Activated CD4-positive, alpha-beta T cell treated with anti-CD3 and anti-CD28 coated beads for 24 hours (primary cell): ENCODE results near the gene OR10P1.
"Not testable (repeated sequence)": the region's sequence is repeated elsewhere in the genome, so short reads cannot be mapped to it uniquely, and the experiment has no call there.

ENCODE experiments used
- DNase-seq, 2 donors: peaks; one replicate each; pipeline ENCODE4 v3.0.0-alpha.2; 2020; ENCODE audit warnings: low read depth in 2 of 2

The OR10P1 gene

GRCh38 chr12:55636853-55637252 lies at the start of gene OR10P1:
Gene OR10P1 (plus strand): TSS chr12:55636892. CDS start chr12:55636892, 0 bp downstream.
- no peak for DNase-seq

GRCh38 chr12:55590152-55590551 lies 46.5 kb upstream of the OR10P1 start:
- DNase-seq = not testable (repeated sequence)

- DNase-seq = no peak
Measured at GRCh38 chr12:55607821-55608594, 28.7 kb upstream of the OR10P1 start.

- no peak for DNase-seq
Measured at GRCh38 chr12:55610598-55610997, 26.1 kb upstream of the OR10P1 start.

- no peak for DNase-seq
Measured at GRCh38 chr12:55612646-55613045, 24.0 kb upstream of the OR10P1 start.

- no peak for DNase-seq
Measured at GRCh38 chr12:55614764-55615163, 21.9 kb upstream of the OR10P1 start.

GRCh38 chr12:55619354-55620138 lies 17.1 kb upstream of the OR10P1 start:
- DNase-seq = peak in 1 of 2 donors; percentile 67

- DNase-seq = no peak
Measured at GRCh38 chr12:55624056-55624455, 12.6 kb upstream of the OR10P1 start.

- no peak for DNase-seq
Measured at GRCh38 chr12:55626154-55626553, 10.5 kb upstream of the OR10P1 start.

- DNase-seq = no peak
Measured at GRCh38 chr12:55629058-55629841, 7.4 kb upstream of the OR10P1 start.

GRCh38 chr12:55631056-55631455 lies 5.6 kb upstream of the OR10P1 start:
- DNase-seq = no peak

- no peak for DNase-seq
Measured at GRCh38 chr12:55631733-55632132, 5.0 kb upstream of the OR10P1 start.

- no peak for DNase-seq
Measured at GRCh38 chr12:55633151-55633550, 3.5 kb upstream of the OR10P1 start.

GRCh38 chr12:55636116-55636655 lies 506 bp upstream of the OR10P1 start:
- DNase-seq = no peak

GRCh38 chr12:55637467-55637866 lies 775 bp downstream of the OR10P1 start:
- DNase-seq = no peak

GRCh38 chr12:55641595-55641994 lies 4.9 kb downstream of the OR10P1 start:
- DNase-seq = no peak

GRCh38 chr12:55642267-55642666 lies 5.6 kb downstream of the OR10P1 start:
- DNase-seq = no peak

GRCh38 chr12:55642669-55643068 lies 6.0 kb downstream of the OR10P1 start:
- DNase-seq = no peak

GRCh38 chr12:55644591-55644990 lies 7.9 kb downstream of the OR10P1 start:
- DNase-seq = no peak

GRCh38 chr12:55647027-55647426 lies 10.3 kb downstream of the OR10P1 start:
- no peak for DNase-seq

- DNase-seq = not testable (repeated sequence)
Measured at GRCh38 chr12:55650620-55651298, 14.1 kb downstream of the OR10P1 start.
